ENCODE data around the gene PLXNB3.
A peak's percentile ranks its signal among the peaks of the same experiment; 100 is the strongest.

Gene PLXNB3

GRCh38 chrX:153794018-153794896, 30.2 kb downstream of the PLXNB3 start, which contains the start of the genes IDH3G and SSR4:
Gene IDH3G (minus strand): TSS chrX:153794375. CDS start chrX:153794326, 49 bp downstream.
Gene SSR4 (plus strand): TSS chrX:153794668. CDS start chrX:153794688, 20 bp downstream.
- H3K4me3 Mint-ChIP-seq, result peak within 1 kb of the TSS; percentile 93

GRCh38 chrX:153794897-153795816, 31.1 kb downstream of the PLXNB3 start:
- H3K4me1 Mint-ChIP-seq (ENCODE audit: low read depth), result peaks cover 27% of the 10 kb centered on the region
- peak overlapping the region; percentile 93 for H3K4me3 Mint-ChIP-seq
- intact Hi-C loops (cut with micrococcal nuclease), result loop anchor here (1.0 kb wide), 1 partner anchor 130 kb away; no protein-coding TSS in a partner anchor
- H3K27ac Mint-ChIP-seq, result peak overlapping the region; percentile 89
- no peaks in the 10 kb centered on the region for H3K27me3 Mint-ChIP-seq
- no peaks in the 10 kb centered on the region for H3K9me3 Mint-ChIP-seq
- peaks cover 80% of the 10 kb centered on the region for H3K36me3 Mint-ChIP-seq (ENCODE audit: low read depth)

More at GRCh38 chrX:153794018-153794896, 30.2 kb downstream of the PLXNB3 start, which contains the start of the genes IDH3G and SSR4:
- Mint-ChIP-seq H3K27ac (peak within 1 kb of the TSS; percentile 89), H3K9me3 (no peaks in the 10 kb centered on the region), H3K27me3 (no peaks in the 10 kb centered on the region), H3K36me3 (ENCODE audit: low read depth) (peaks cover 83% of the 10 kb centered on the region), H3K4me1 (ENCODE audit: low read depth) (peaks cover 27% of the 10 kb centered on the region)
- intact Hi-C loops (cut with micrococcal nuclease), result loop anchor here (1.0 kb wide), 1 partner anchor 131 kb away; no protein-coding TSS in a partner anchor

GRCh38 chrX:153797415-153798015, 33.5 kb downstream of the PLXNB3 start:
- Mint-ChIP-seq H3K4me3 (no peak overlapping the region), H3K27ac (no peak overlapping the region), H3K4me1 (ENCODE audit: low read depth) (peaks cover 27% of the 10 kb centered on the region), H3K27me3 (peaks cover 7% of the 10 kb centered on the region), H3K36me3 (ENCODE audit: low read depth) (peaks cover 58% of the 10 kb centered on the region), H3K9me3 (no peaks in the 10 kb centered on the region)
- intact Hi-C loops (cut with micrococcal nuclease), result no loop called here

GRCh38 chrX:153799326-153799725, 35.3 kb downstream of the PLXNB3 start:
- intact Hi-C loops (cut with micrococcal nuclease), result no loop called here
- Mint-ChIP-seq H3K27me3 (peaks cover 16% of the 10 kb centered on the region), H3K27ac (no peak overlapping the region), H3K4me1 (ENCODE audit: low read depth) (peaks cover 20% of the 10 kb centered on the region), H3K36me3 (ENCODE audit: low read depth) (peaks cover 47% of the 10 kb centered on the region), H3K9me3 (no peaks in the 10 kb centered on the region), H3K4me3 (no peak overlapping the region)

- Mint-ChIP-seq H3K4me3 (no peak overlapping the region), H3K27ac (no peak overlapping the region), H3K9me3 (no peaks in the 10 kb centered on the region), H3K36me3 (ENCODE audit: low read depth) (peaks cover 41% of the 10 kb centered on the region), H3K4me1 (ENCODE audit: low read depth) (peaks cover 13% of the 10 kb centered on the region), H3K27me3 (peaks cover 16% of the 10 kb centered on the region)
- intact Hi-C loops (cut with micrococcal nuclease), result no loop called here
These were observed 36.2 kb downstream of the PLXNB3 start for GRCh38 chrX:153800177-153800722.

- no peak overlapping the region for H3K4me3 Mint-ChIP-seq
- H3K4me1 Mint-ChIP-seq (ENCODE audit: low read depth), result peaks cover 9% of the 10 kb centered on the region
- intact Hi-C loops (cut with micrococcal nuclease), result no loop called here
- peaks cover 18% of the 10 kb centered on the region for H3K27me3 Mint-ChIP-seq
- H3K9me3 Mint-ChIP-seq, result no peaks in the 10 kb centered on the region
- peaks cover 41% of the 10 kb centered on the region for H3K36me3 Mint-ChIP-seq (ENCODE audit: low read depth)
- no peak overlapping the region for H3K27ac Mint-ChIP-seq
These were observed 36.7 kb downstream of the PLXNB3 start for GRCh38 chrX:153800746-153801145.

- Mint-ChIP-seq H3K9me3 (no peaks in the 10 kb centered on the region), H3K4me1 (ENCODE audit: low read depth) (no peaks in the 10 kb centered on the region), H3K4me3 (no peak overlapping the region), H3K36me3 (ENCODE audit: low read depth) (peaks cover 31% of the 10 kb centered on the region), H3K27ac (no peak overlapping the region), H3K27me3 (peaks cover 18% of the 10 kb centered on the region)
- intact Hi-C loops (cut with micrococcal nuclease), result no loop called here
These were observed 37.6 kb downstream of the PLXNB3 start for GRCh38 chrX:153801669-153802068.

GRCh38 chrX:153802513-153803045, 38.5 kb downstream of the PLXNB3 start:
- no peak overlapping the region for H3K27ac Mint-ChIP-seq
- no peaks in the 10 kb centered on the region for H3K4me1 Mint-ChIP-seq (ENCODE audit: low read depth)
- intact Hi-C loops (cut with micrococcal nuclease), result no loop called here
- no peak overlapping the region for H3K4me3 Mint-ChIP-seq
- H3K36me3 Mint-ChIP-seq (ENCODE audit: low read depth), result peaks cover 22% of the 10 kb centered on the region
- H3K9me3 Mint-ChIP-seq, result no peaks in the 10 kb centered on the region
- H3K27me3 Mint-ChIP-seq, result peaks cover 18% of the 10 kb centered on the region

GRCh38 chrX:153803211-153804099, 39.4 kb downstream of the PLXNB3 start:
- H3K27me3 Mint-ChIP-seq, result peaks cover 18% of the 10 kb centered on the region
- H3K27ac Mint-ChIP-seq, result no peak overlapping the region
- H3K9me3 Mint-ChIP-seq, result no peaks in the 10 kb centered on the region
- peaks cover 13% of the 10 kb centered on the region for H3K36me3 Mint-ChIP-seq (ENCODE audit: low read depth)
- intact Hi-C loops (cut with micrococcal nuclease), result no loop called here
- no peaks in the 10 kb centered on the region for H3K4me1 Mint-ChIP-seq (ENCODE audit: low read depth)
- no peak overlapping the region for H3K4me3 Mint-ChIP-seq

GRCh38 chrX:153804100-153804595, 40.1 kb downstream of the PLXNB3 start:
- Mint-ChIP-seq H3K4me3 (no peak overlapping the region), H3K4me1 (ENCODE audit: low read depth) (no peaks in the 10 kb centered on the region)

GRCh38 chrX:153804621-153805020, 40.6 kb downstream of the PLXNB3 start:
- Mint-ChIP-seq H3K27me3 (peaks cover 19% of the 10 kb centered on the region), H3K9me3 (no peaks in the 10 kb centered on the region), H3K36me3 (ENCODE audit: low read depth) (peaks cover 2% of the 10 kb centered on the region), H3K4me3 (no peak overlapping the region), H3K27ac (no peak overlapping the region), H3K4me1 (ENCODE audit: low read depth) (no peaks in the 10 kb centered on the region)
- intact Hi-C loops (cut with micrococcal nuclease), result no loop called here

More at GRCh38 chrX:153804100-153804595, 40.1 kb downstream of the PLXNB3 start:
- Mint-ChIP-seq H3K36me3 (ENCODE audit: low read depth) (peaks cover 7% of the 10 kb centered on the region), H3K27ac (no peak overlapping the region), H3K27me3 (peaks cover 18% of the 10 kb centered on the region), H3K9me3 (no peaks in the 10 kb centered on the region)
- intact Hi-C loops (cut with micrococcal nuclease), result no loop called here

GRCh38 chrX:153805436-153805835, 41.4 kb downstream of the PLXNB3 start:
- no peak overlapping the region for H3K27ac Mint-ChIP-seq
- no peak overlapping the region for H3K4me3 Mint-ChIP-seq
- intact Hi-C loops (cut with micrococcal nuclease), result no loop called here
- no peaks in the 10 kb centered on the region for H3K4me1 Mint-ChIP-seq (ENCODE audit: low read depth)
- H3K9me3 Mint-ChIP-seq, result no peaks in the 10 kb centered on the region
- no peaks in the 10 kb centered on the region for H3K36me3 Mint-ChIP-seq (ENCODE audit: low read depth)
- H3K27me3 Mint-ChIP-seq, result peaks cover 24% of the 10 kb centered on the region
